ENCODE results near the gene OR5M3.

Gene OR5M3

DNA sequence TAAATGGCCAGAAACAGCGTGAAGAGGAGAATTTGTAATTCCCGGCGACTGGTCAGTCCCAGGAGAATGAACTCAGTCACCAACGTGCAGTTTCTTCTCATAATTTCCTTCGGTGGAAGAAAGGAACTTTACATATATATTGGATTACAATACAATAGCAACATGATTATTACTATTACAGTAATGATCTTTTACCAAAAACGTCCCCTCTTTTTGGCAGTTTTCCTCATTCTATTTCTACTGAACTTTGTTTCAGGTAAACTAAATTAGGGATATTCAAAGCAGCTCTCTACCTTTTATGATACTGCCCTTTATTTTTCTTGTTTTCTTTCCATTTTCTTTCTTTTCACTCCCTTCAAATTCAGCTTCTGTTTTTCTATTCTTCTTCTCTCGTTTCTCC, 18.1 kb upstream of the OR5M3 start, which contains the start of gene OR5M8:
Gene OR5M8, minus strand, starts transcription at position 101 of the 400 bp plus-strand sequence. Its CDS starts 0 bp downstream, at position 101.
- TF ChIP-seq EZH2phosphoT487 (IDR thresholded peaks at IDR 0.05; ENCODE audit: borderline replicate concordance) (no peak), CTCF (conservative IDR thresholded peaks at IDR 0.05; ENCODE audit: low read length) (no peak)
- Histone ChIP-seq H4K20me1 (ENCODE audit: insufficient read depth, low read length, poor library complexity, severe bottlenecking) (no peaks in the 10 kb centered on the region), H2AFZ (ENCODE audit: low read length) (no peak within 1 kb of the TSS), H3K4me1 (ENCODE audit: insufficient read depth, low read length, poor library complexity, severe bottlenecking) (no peaks in the 10 kb centered on the region), H3F3A (ENCODE audit: low read depth) (no peaks in the 10 kb centered on the region), H3K4me2 (ENCODE audit: low read depth, low read length, poor library complexity, severe bottlenecking) (no peak within 1 kb of the TSS), H3K36me3 (ENCODE audit: insufficient read depth, low read length) (no peaks in the 10 kb centered on the region), H3K27me3 (ENCODE audit: insufficient read depth, low read length, poor library complexity, severe bottlenecking) (no peaks in the 10 kb centered on the region), H3K4me3 (ENCODE audit: low read length, poor library complexity, severe bottlenecking) (no peak within 1 kb of the TSS), H3K9ac (ENCODE audit: low read depth, low read length, poor library complexity, severe bottlenecking) (no peak within 1 kb of the TSS), H3K79me2 (ENCODE audit: insufficient read depth, low read length) (no peaks in the 10 kb centered on the region), H3K9me3 (ENCODE audit: insufficient read depth, low read depth, low read length) (no peaks in the 10 kb centered on the region), H3K9me2 (replicated peaks; ENCODE audit: low read depth, low read length) (no peaks in the 10 kb centered on the region)

DNA sequence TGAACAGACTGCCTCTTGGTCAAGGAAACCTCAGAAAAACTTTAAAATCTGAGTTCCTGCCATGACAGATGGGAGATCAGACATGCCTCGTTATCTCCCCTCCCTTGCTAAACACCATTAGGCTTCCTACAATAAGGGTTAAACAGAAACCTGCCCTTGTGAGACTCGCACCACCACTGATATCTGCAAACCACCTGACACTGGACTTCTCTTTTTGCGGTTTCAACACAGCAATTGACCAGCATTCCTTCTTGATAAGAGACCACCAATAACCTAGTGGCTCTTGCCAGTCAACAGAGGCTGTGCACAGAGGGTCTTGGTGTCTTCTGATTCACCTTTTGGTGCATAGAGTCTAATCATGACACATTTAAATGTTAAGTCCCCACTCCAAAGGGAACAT, 13.6 kb upstream of the OR5M3 start:
- H2AFZ ChIP-seq (ENCODE audit: low read length): no peak overlapping the region
- no peak overlapping the region for H3K4me3 ChIP-seq (ENCODE audit: low read length, poor library complexity, severe bottlenecking)
- no peaks in the 10 kb centered on the region for H3K27me3 ChIP-seq (ENCODE audit: insufficient read depth, low read length, poor library complexity, severe bottlenecking)
- no peaks in the 10 kb centered on the region for H3K36me3 ChIP-seq (ENCODE audit: insufficient read depth, low read length)
- no peaks in the 10 kb centered on the region for H3F3A ChIP-seq (ENCODE audit: low read depth)
- no peak overlapping the region for H3K4me2 ChIP-seq (ENCODE audit: low read depth, low read length, poor library complexity, severe bottlenecking)
- no peaks in the 10 kb centered on the region for H4K20me1 ChIP-seq (ENCODE audit: insufficient read depth, low read length, poor library complexity, severe bottlenecking)
- no peaks in the 10 kb centered on the region for H3K9me3 ChIP-seq (ENCODE audit: insufficient read depth, low read depth, low read length)
- no peak for TF ChIP-seq CTCF (conservative IDR thresholded peaks at IDR 0.05; ENCODE audit: low read length)
- TF ChIP-seq EZH2phosphoT487 (IDR thresholded peaks at IDR 0.05; ENCODE audit: borderline replicate concordance): no peak
- H3K79me2 ChIP-seq (ENCODE audit: insufficient read depth, low read length): no peaks in the 10 kb centered on the region
- H3K9ac ChIP-seq (ENCODE audit: low read depth, low read length, poor library complexity, severe bottlenecking): no peak overlapping the region
- H3K9me2 ChIP-seq (replicated peaks; ENCODE audit: low read depth, low read length): no peaks in the 10 kb centered on the region
- H3K4me1 ChIP-seq (ENCODE audit: insufficient read depth, low read length, poor library complexity, severe bottlenecking): no peaks in the 10 kb centered on the region

- H3K79me2 ChIP-seq (ENCODE audit: insufficient read depth, low read length): no peaks in the 10 kb centered on the region
- no peaks in the 10 kb centered on the region for H3F3A ChIP-seq (ENCODE audit: low read depth)
- no peak overlapping the region for H2AFZ ChIP-seq (ENCODE audit: low read length)
- no peaks in the 10 kb centered on the region for H3K4me1 ChIP-seq (ENCODE audit: insufficient read depth, low read length, poor library complexity, severe bottlenecking)
- H3K9me2 ChIP-seq (replicated peaks; ENCODE audit: low read depth, low read length): no peaks in the 10 kb centered on the region
- no peak overlapping the region for H3K4me3 ChIP-seq (ENCODE audit: low read length, poor library complexity, severe bottlenecking)
- no peak overlapping the region for H3K9ac ChIP-seq (ENCODE audit: low read depth, low read length, poor library complexity, severe bottlenecking)
- no peaks in the 10 kb centered on the region for H4K20me1 ChIP-seq (ENCODE audit: insufficient read depth, low read length, poor library complexity, severe bottlenecking)
- no peaks in the 10 kb centered on the region for H3K27me3 ChIP-seq (ENCODE audit: insufficient read depth, low read length, poor library complexity, severe bottlenecking)
- no peak overlapping the region for H3K4me2 ChIP-seq (ENCODE audit: low read depth, low read length, poor library complexity, severe bottlenecking)
- no peaks in the 10 kb centered on the region for H3K36me3 ChIP-seq (ENCODE audit: insufficient read depth, low read length)
- TF ChIP-seq CTCF (conservative IDR thresholded peaks at IDR 0.05; ENCODE audit: low read length) (no peak), EZH2phosphoT487 (IDR thresholded peaks at IDR 0.05; ENCODE audit: borderline replicate concordance) (no peak)
- no peaks in the 10 kb centered on the region for H3K9me3 ChIP-seq (ENCODE audit: insufficient read depth, low read depth, low read length)
Observed at GRCh38 chr11:56474729-56475235, 1.6 kb upstream of the OR5M3 start.
